IMR-90 (cell line): ENCODE data around the gene RPS6KA3. TPM values are rescaled to one million over a fixed set of nuclear protein-coding genes. Genes with fewer than 3 reads are reported as not detected.

Experiments used
- ATAC-seq: fragments of 200-7000 bp; cut with Tn5 transposase; 2 replicates; pipeline ENCODE4 v1.9.1; 2020; ENCODE audit warnings: low read depth, mild to moderate bottlenecking, moderate library complexity
- BruUV-seq: library from RNA; stranded (reverse); fragments of 400-500 nt; replicated peaks from 2 replicates; lab custom pipeline; 2021; lab: Mats Ljungman, UMichigan
- CTCF ChIA-PET: fragments of 300-600 bp; formaldehyde crosslinking; extraction: SDS; loops from one replicate; lab custom pipeline; 2021; ENCODE audit warnings: antibody characterized with exemption; lab: Yijun Ruan, JAX
- POLR2A ChIA-PET: fragments of 300-600 bp; sonication (Branson Sonifier 250); formaldehyde crosslinking; loops from one replicate; lab custom pipeline; 2022; ENCODE audit warnings: antibody characterized with exemption; ENCODE audit not compliant: unreplicated experiment; lab: Charles Lee
- DNase-seq: peaks from one replicate; pipeline ENCODE4 v3.0.0; 2013
- H2AFZ ChIP-seq: replicated peaks from 2 replicates; pipeline ENCODE3; 2013; ENCODE audit warnings: low read length, mild to moderate bottlenecking; ENCODE audit not compliant: poor library complexity
- H2AK5ac ChIP-seq: 2 replicates; pipeline ENCODE4 v1.6.1; 2013; ENCODE audit warnings: low read depth, low read length, inconsistent platforms
- H2AK9ac ChIP-seq: replicated peaks from 2 replicates; pipeline ENCODE3; 2013; ENCODE audit warnings: mild to moderate bottlenecking, low read depth, low read length, moderate library complexity; ENCODE audit not compliant: poor library complexity
- H2BK120ac ChIP-seq: 2 replicates; pipeline ENCODE4 v1.6.1; 2013; ENCODE audit warnings: low read depth, low read length, inconsistent platforms
- H2BK15ac ChIP-seq: 3 replicates; pipeline ENCODE4 v1.6.1; 2013; ENCODE audit warnings: low read depth, low read length, inconsistent platforms
- H2BK20ac ChIP-seq: 2 replicates; pipeline ENCODE4 v1.6.1; 2013; ENCODE audit warnings: low read depth, mild to moderate bottlenecking, inconsistent platforms, low read length, moderate library complexity
- H2BK5ac ChIP-seq: 2 replicates; pipeline ENCODE4 v1.6.1; 2013; ENCODE audit warnings: mild to moderate bottlenecking, low read depth, low read length, inconsistent platforms; ENCODE audit not compliant: poor library complexity, severe bottlenecking
- H3K14ac ChIP-seq: replicated peaks from 2 replicates; pipeline ENCODE4 v1.6.1; 2013; ENCODE audit warnings: low read depth, low read length, inconsistent platforms
- H3K18ac ChIP-seq: 2 replicates; pipeline ENCODE4 v1.6.1; 2013; ENCODE audit warnings: low read depth, low read length, control low read depth
- H3K23ac ChIP-seq: 2 replicates; pipeline ENCODE4 v1.6.1; 2013; ENCODE audit warnings: low read depth, low read length, inconsistent platforms
- H3K27ac ChIP-seq: 2 replicates; pipeline ENCODE4 v1.5.1; 2013; ENCODE audit warnings: mild to moderate bottlenecking, control low read depth, low read length; ENCODE audit not compliant: insufficient read depth
- H3K27me3 ChIP-seq: 2 replicates; pipeline ENCODE4 v1.6.1; 2013; ENCODE audit warnings: low read length; ENCODE audit not compliant: control insufficient read depth, insufficient read depth
- H3K36me3 ChIP-seq: 2 replicates; pipeline ENCODE4 v1.6.1; 2013; ENCODE audit warnings: low read length, mixed read lengths; ENCODE audit not compliant: control insufficient read depth, insufficient read depth
- H3K4ac ChIP-seq: 2 replicates; pipeline ENCODE4 v1.6.1; 2013; ENCODE audit warnings: low read depth, low read length, inconsistent platforms
- H3K4me1 ChIP-seq: 2 replicates; pipeline ENCODE4 v1.6.1; 2013; ENCODE audit warnings: low read length, mixed read lengths; ENCODE audit not compliant: control insufficient read depth, insufficient read depth
- H3K4me2 ChIP-seq: 2 replicates; pipeline ENCODE4 v1.6.1; 2013; ENCODE audit warnings: low read depth, mild to moderate bottlenecking, control low read depth, low read length, moderate library complexity
- H3K4me3 ChIP-seq: 2 replicates; pipeline ENCODE4 v1.5.1; 2013; ENCODE audit warnings: low read depth, mild to moderate bottlenecking, control low read depth, low read length, moderate library complexity; ENCODE audit not compliant: insufficient read depth
- H3K56ac ChIP-seq: 2 replicates; pipeline ENCODE4 v1.6.1; 2013; ENCODE audit warnings: low read length, inconsistent platforms; ENCODE audit not compliant: insufficient read depth; ENCODE audit errors: extremely low read depth
- H3K79me1 ChIP-seq, 2 experiments: 2 replicates each; pipeline ENCODE4 v1.6.1; 2013; ENCODE audit warnings: low read length in 2 of 2, inconsistent platforms in 1 of 2, low read depth in 1 of 2
- H3K9ac ChIP-seq: 2 replicates; pipeline ENCODE4 v1.6.1; 2013; ENCODE audit warnings: low read depth, low read length, control low read depth
- H3K9me1 ChIP-seq: 2 replicates; pipeline ENCODE4 v1.6.1; 2013; ENCODE audit warnings: low read length, inconsistent platforms; ENCODE audit not compliant: insufficient read depth
- H3K9me3 ChIP-seq: 2 replicates; pipeline ENCODE4 v1.6.1; 2013; ENCODE audit warnings: low read length; ENCODE audit not compliant: control insufficient read depth, insufficient read depth
- H4K20me1 ChIP-seq: 2 replicates; pipeline ENCODE4 v1.6.1; 2013; ENCODE audit warnings: low read length, inconsistent platforms; ENCODE audit not compliant: insufficient read depth
- H4K5ac ChIP-seq: 2 replicates; pipeline ENCODE4 v1.6.1; 2013; ENCODE audit warnings: mild to moderate bottlenecking, low read depth, low read length, control low read depth
- H4K8ac ChIP-seq, 2 experiments: 2 replicates each; pipeline ENCODE4 v1.6.1; 2013; ENCODE audit warnings: low read depth in 2 of 2, low read length in 2 of 2, control low read depth in 1 of 2, inconsistent platforms in 1 of 2
- H4K91ac ChIP-seq: 2 replicates; pipeline ENCODE4 v1.6.1; 2013; ENCODE audit warnings: low read depth, low read length, inconsistent platforms; ENCODE audit not compliant: insufficient read depth
- CEBPB ChIP-seq: IDR thresholded peaks from 2 replicates; pipeline ENCODE4 v1.6.1; 2012; ENCODE audit warnings: low read depth, low read length, improper control_type of control experiment
- CTCF ChIP-seq: conservative IDR thresholded peaks from 2 replicates; pipeline ENCODE4 v1.5.1; 2012; ENCODE audit warnings: mild to moderate bottlenecking, low read depth, low read length, improper control_type of control experiment
- FOS ChIP-seq: fragments of 150-350 bp; IDR thresholded peaks from 2 replicates; pipeline ENCODE4 v1.6.1; 2016; ENCODE audit warnings: low read depth, low read length
- MAFK ChIP-seq: IDR thresholded peaks from 2 replicates; pipeline ENCODE4 v1.6.1; 2012; ENCODE audit warnings: low read depth, low read length, improper control_type of control experiment
- POLR2A ChIP-seq: IDR thresholded peaks from 2 replicates; pipeline ENCODE4 v1.6.1; 2012; ENCODE audit warnings: mild to moderate bottlenecking, low read depth, low read length
- RAD21 ChIP-seq: IDR thresholded peaks from 2 replicates; pipeline ENCODE4 v1.6.1; 2012; ENCODE audit warnings: low read length, improper control_type of control experiment
- RCOR1 ChIP-seq: IDR thresholded peaks from 2 replicates; pipeline ENCODE4 v1.6.1; 2012; ENCODE audit warnings: mild to moderate bottlenecking, low read length, improper control_type of control experiment; ENCODE audit not compliant: insufficient replicate concordance
- RFX5 ChIP-seq: IDR thresholded peaks from 2 replicates; pipeline ENCODE4 v1.8.0; 2012; ENCODE audit warnings: low read depth, mild to moderate bottlenecking, low read length, moderate library complexity
- SMC3 ChIP-seq: fragments of 150-350 bp; IDR thresholded peaks from 2 replicates; pipeline ENCODE4 v1.6.1; 2016; ENCODE audit warnings: low read depth, mild to moderate bottlenecking, antibody characterized with exemption, low read length, moderate library complexity
- WGBS, 2 experiments: methylation state at CpG; one replicate each; pipeline versions ENCODE4 v1.1.5 to v1.1.7; 2013; ENCODE audit warnings: missing lambda C conversion rate in 2 of 2; ENCODE audit not compliant: insufficient read length in 1 of 2; ENCODE audit errors: extremely low coverage in 2 of 2; 5-methylcytosine and 5-hydroxymethylcytosine counted together
- dilution Hi-C: fragments of 300-500 bp; cut with HindIII; formaldehyde crosslinking; loops from one replicate; pipeline ENCODE4 v1.14.3; 2018; ENCODE audit warnings: low sequenced_read_pairs; ENCODE audit not compliant: unreplicated experiment
- in situ Hi-C: fragments of 300-500 bp; cut with MboI; formaldehyde crosslinking; loops from 3 replicates; pipeline ENCODE4 v1.14.3; 2019; ENCODE audit warnings: low sequenced_read_pairs, inconsistent platforms, mixed read lengths
- intact Hi-C: fragments of 100-400 bp; cut with micrococcal nuclease; formaldehyde crosslinking; loops from 2 replicates; pipeline ENCODE4 v1.10.0; 2022
- polyA plus RNA-seq, 3 experiments: library from polyadenylated mRNA; depleted of rRNA; stranded (reverse); fragments of >200 nt; gene quantifications; 2 replicates each; pipeline ENCODE4 v1.2.3, GENCODE V29; 2012; ENCODE audit warnings: low replicate concordance in 1 of 3
- total RNA-seq: library from RNA; depleted of rRNA; stranded (reverse); fragments of >200 nt; gene quantifications from 2 replicates; pipeline ENCODE4 v1.2.3, GENCODE V29; 2012

Gene RPS6KA3
- total and polyA plus RNA-seq, 2 of the 4 experiments (the other 2 are of a cell fraction): 20.8 to 43.9 TPM

- TF ChIP-seq RAD21: no peak
These were observed 148.5 kb downstream of the RPS6KA3 start (continued) for GRCh38 chrX:20118065-20118824.

GRCh38 chrX:20116577-20117240, 150.0 kb downstream of the RPS6KA3 start, which contains the start of gene MAP7D2:
TSS of gene MAP7D2 (minus strand) at chrX:20116907. CDS start at chrX:20116879, 28 bp downstream.
- Histone ChIP-seq H2BK5ac (no peak within 1 kb of the TSS), H2AK5ac (no peak within 1 kb of the TSS), H3K4me1 (no peaks in the 10 kb centered on the region), H3K4ac (no peak within 1 kb of the TSS), H3K27me3 (peaks cover 32% of the 10 kb centered on the region), H2AK9ac (peak within 1 kb of the TSS; percentile 9), H3K18ac (no peak within 1 kb of the TSS), H3K9ac (no peak within 1 kb of the TSS), H3K9me1 (no peaks in the 10 kb centered on the region), H3K9me3 (peaks cover 8% of the 10 kb centered on the region; the same call in 1 of the 2 replicates), H3K14ac (no peak within 1 kb of the TSS), H4K5ac (no peak within 1 kb of the TSS), H3K23ac (no peak within 1 kb of the TSS), H2BK120ac (no peak within 1 kb of the TSS), H4K91ac (no peak within 1 kb of the TSS), H3K36me3 (no peaks in the 10 kb centered on the region), H3K56ac (no peak within 1 kb of the TSS), H2AFZ (peak within 1 kb of the TSS; percentile 71), H2BK20ac (no peak within 1 kb of the TSS), H3K4me2 (peak within 1 kb of the TSS; percentile 10; the same call in 1 of the 2 replicates), H3K79me1 (no peaks in the 10 kb centered on the region), H3K4me3 (no peak within 1 kb of the TSS; the same call in 1 of the 2 replicates), H3K27ac (no peak within 1 kb of the TSS), H4K8ac (no peak within 1 kb of the TSS), H2BK15ac (no peak within 1 kb of the TSS), H4K20me1 (no peaks in the 10 kb centered on the region)
- no TSS peak for BruUV-seq
- TF ChIP-seq RAD21 (no peak), POLR2A (no peak), CEBPB (no peak), FOS (no peak), CTCF (no peak), MAFK (no peak), RCOR1 (no peak), RFX5 (no peak), SMC3 (no peak)
- in situ Hi-C loops: loop anchor here (25.0 kb wide), 2 partner anchors 529 to 1729 kb away; no protein-coding TSS in a partner anchor
- intact Hi-C loops: loop anchor here (5.0 kb wide), 1 partner anchor 124 kb away; the partner anchor contains the start of gene BCLAF3
- ChIA-PET CTCF (no interaction called here), POLR2A (no interaction called here)
- dilution Hi-C loops: no loop called here
- 41% methylated on average over 78 of the region's 91 CpGs; no CpG with 5 or more reads in 1 of the 2 experiments for WGBS, 2 experiments
- DNase-seq (no peak), ATAC-seq (peak; percentile 42)
